Myometrial cell (primary cell): ENCODE data around the gene GBA2. TPM values are rescaled to one million over a fixed set of nuclear protein-coding genes. Genes with fewer than 3 reads are reported as not detected.

ENCODE experiments used
- total RNA-seq: library from RNA; depleted of rRNA; stranded (reverse); fragments of >200 nt; gene quantifications from 2 replicates; pipeline ENCODE4 v1.2.3, GENCODE V29; 2015

Gene GBA2
- total RNA-seq = 15.0 and 18.4 TPM in 2 replicates

DNA sequence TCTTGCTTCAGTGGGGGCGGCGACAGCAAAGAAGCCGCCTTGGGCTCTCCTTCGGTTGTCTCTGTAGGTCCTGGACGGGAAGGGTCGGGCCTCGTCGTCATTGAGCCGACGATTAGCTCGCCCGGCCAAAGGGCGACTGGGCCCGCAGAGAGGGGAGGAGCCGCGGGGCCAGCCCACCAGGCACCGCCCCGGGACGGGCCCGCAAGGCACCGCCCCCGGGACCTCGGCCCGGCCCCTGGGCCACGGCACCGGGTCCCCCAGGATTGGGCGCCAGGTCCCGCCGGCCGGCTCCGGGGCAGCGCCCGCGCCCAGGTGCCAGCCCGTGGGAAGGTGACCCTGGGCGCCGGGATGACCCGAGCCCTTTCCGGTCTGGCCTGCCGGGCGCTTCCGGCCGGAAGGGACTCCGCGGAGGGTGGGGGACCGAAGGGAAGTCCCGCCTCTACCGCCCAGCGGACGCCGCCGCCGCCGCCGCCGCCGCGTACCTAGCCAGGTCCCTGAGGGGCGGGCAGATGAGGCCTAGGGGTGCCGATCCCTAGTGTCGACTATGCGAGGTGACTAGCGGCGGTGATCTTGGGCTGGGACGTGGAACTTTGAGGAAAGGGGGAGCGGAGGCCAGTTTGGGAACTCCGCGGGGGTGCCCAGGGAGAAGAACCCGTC lies at the start of gene GBA2, which contains the start of gene RGP1:
TSS of gene GBA2 (minus strand) at position 371 of the 657 bp plus-strand sequence. CDS start 524 bp downstream, outside the sequence.
TSS of gene RGP1 (plus strand) at position 430 of the 657 bp plus-strand sequence. CDS start 469 bp downstream, outside the sequence.

DNA sequence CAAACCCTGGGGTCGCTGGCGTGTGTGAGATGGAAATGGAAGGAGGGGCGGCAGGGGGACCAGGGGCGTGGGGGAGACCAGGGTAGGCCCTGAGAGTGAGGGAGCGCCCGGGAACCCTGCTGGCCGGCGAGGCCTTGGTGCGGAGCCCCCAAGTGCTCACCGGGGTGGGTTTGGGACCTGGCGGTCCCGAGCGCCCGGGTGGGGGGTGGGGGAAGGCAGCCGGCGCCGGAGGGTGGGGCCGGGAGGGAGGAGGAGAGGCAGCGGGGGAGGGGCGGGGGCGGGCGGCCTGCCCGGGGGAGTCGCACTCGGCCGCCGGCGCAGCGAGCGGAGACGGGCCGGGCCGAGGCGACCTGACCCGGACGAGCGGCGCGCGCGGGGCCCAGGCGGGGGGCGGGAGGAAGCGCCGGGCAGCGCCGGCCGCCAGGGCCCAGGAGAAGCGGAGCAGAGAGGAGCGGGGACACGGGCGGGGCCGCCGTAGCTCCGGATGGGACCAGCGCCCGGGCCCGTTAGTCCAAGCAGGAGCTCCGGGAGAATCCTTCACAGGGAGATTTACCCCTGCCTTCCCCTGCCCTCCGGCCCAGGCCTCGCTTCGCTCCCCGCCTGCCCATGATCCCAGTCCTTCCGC lies 42.4 kb upstream of the GBA2 start, which contains the start of gene NPR2:
TSS of gene NPR2 (plus strand) at position 295 of the 625 bp plus-strand sequence. CDS start 818 bp downstream, outside the sequence.

DNA sequence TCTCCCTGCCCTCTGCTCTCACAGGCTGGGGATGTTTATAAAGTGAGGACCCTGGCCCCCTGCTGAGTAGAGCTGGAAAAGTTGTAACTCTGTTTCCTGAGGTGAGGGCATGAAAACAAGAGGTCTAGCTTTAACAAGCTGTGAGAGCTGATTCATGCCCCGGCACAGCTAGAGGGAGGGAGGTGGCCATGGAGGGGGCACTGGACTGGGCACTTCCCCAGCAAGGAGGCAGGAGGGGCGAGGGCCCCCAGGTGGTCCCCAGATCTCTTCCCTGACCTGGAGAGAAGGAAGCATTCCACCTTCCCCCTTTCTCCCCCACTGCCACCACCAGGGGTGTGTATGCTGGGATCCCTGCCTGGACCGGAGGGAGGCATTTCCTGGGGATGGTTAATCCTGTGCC lies 5.2 kb upstream of the GBA2 start, which contains the start of gene MSMP:
TSS of gene MSMP (minus strand) at position 13 of the 400 bp plus-strand sequence. CDS start 147 bp downstream, outside the sequence.

DNA sequence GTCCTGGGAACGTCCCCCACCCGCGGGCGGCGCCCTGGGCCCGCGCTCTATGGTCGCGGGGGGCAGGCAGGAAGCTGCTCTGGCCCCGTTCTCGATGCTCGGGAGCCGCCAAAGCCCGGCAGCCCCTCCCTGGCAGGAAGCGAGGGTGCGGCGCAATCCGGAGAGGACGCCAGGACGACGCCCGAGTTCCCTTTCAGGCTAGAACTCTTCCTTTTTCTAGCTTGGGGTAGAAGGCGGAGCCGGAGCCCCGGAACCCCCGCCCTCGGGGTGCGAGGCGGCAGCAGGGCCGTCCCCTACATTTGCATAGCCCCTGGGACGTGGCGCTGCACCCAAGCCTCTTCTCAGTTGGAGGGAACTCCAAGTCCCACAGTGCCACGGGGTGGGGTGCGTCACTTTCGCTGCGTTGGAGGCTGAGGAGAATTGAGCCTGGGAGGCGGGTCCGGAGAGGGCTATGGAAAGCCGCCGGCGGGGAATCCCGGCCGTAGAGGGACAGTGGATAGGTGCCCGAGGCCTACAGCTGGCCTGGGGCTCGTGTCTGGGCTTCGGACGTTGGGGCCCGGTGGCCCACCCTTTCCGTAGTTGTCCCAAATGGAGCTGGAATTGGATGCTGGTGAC lies 16.7 kb downstream of the GBA2 start, which contains the start of the genes CREB3 and TLN1:
TSS of gene CREB3 (plus strand) at position 482 of the 615 bp plus-strand sequence. CDS start at position 589, 107 bp downstream.
TSS of gene TLN1 (minus strand) at position 11 of the 615 bp plus-strand sequence. CDS start 6,501 bp downstream, outside the sequence.

DNA sequence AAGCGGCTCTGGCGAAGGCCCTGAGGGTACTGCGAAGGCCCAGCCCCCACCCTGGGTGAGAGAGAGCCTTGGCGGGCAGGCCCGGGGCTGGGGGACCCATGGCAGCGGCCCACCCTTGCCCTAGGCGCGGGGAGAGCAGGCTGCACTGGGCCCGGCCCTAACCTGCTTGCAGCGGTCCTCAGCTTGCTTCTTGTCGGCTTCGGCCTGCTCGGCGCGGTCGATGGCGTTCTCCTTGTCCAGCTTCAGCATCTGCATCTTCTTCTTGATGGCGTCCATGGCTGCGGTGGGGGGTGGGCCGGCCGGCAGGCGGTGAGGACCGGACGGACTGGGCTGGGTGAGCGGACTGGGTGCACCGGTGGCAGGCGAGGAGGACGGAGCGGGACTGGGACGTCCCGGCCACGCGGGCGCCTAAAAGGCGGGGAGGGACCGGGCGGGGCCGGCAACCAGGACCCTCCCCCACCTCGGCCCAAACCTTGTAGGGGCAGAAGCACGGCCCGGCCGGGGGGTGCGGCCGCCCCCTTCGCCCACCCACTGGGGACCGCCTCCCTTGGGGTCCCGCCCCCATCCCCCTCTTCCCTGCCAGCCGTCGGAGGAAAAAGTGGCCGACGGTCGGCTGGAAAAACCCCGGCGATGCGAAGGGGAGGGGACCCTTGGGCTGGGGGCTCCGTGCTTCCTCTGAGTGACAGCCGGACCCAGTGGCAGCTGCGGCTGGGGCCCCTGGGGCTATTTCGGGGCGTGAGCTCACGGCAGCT lies 59.3 kb downstream of the GBA2 start, which contains the start of gene TPM2:
TSS of gene TPM2 (minus strand) at position 384 of the 752 bp plus-strand sequence. CDS start at position 276, 108 bp downstream.

Other genes starting within 250 kb of the GBA2 start
- 14.4 and 18.6 TPM in 2 replicates for gene TESK1, start 144.0 kb downstream of the GBA2 start, total RNA-seq
- gene CD72, start 130.8 kb downstream of the GBA2 start, total RNA-seq = 0.35 and 1.2 TPM in 2 replicates
- gene SIT1, start 98.3 kb downstream of the GBA2 start, total RNA-seq = not detected in 2 replicates
- gene RMRP, start 91.2 kb downstream of the GBA2 start, total RNA-seq = 1,659 and 5,862 TPM in 2 replicates
- 14.0 and 27.1 TPM in 2 replicates for gene CCDC107, start 90.9 kb downstream of the GBA2 start, total RNA-seq
- 4.1 and 8.4 TPM in 2 replicates for gene ARHGEF39, start 84.0 kb downstream of the GBA2 start, total RNA-seq
- gene CA9, start 75.3 kb downstream of the GBA2 start, total RNA-seq = 1.1 TPM in 1 of 2 replicates, not detected in the other
- gene TPM2, start 59.3 kb downstream of the GBA2 start, total RNA-seq = 1,252 and 1,303 TPM in 2 replicates
- gene TLN1, start 17.0 kb downstream of the GBA2 start, total RNA-seq = 473 and 541 TPM in 2 replicates
- 118 and 127 TPM in 2 replicates for gene CREB3, start 16.6 kb downstream of the GBA2 start, total RNA-seq
- gene RGP1, start 59 bp upstream of the GBA2 start, total RNA-seq = 13.1 and 15.9 TPM in 2 replicates
- gene MSMP, start 5.0 kb upstream of the GBA2 start, total RNA-seq = not detected in 2 replicates
- gene NPR2, start 42.4 kb upstream of the GBA2 start, total RNA-seq = 27.3 and 28.8 TPM in 2 replicates
- 0.53 and 1.2 TPM in 2 replicates for gene SPAG8, start 63.0 kb upstream of the GBA2 start, total RNA-seq
- gene HINT2, start 65.8 kb upstream of the GBA2 start, total RNA-seq = 34.6 and 34.7 TPM in 2 replicates
- gene FAM221B, start 79.5 kb upstream of the GBA2 start, total RNA-seq = not detected in 2 replicates
- 3.2 and 5.7 TPM in 2 replicates for gene TMEM8B, start 80.0 kb upstream of the GBA2 start, total RNA-seq
- gene OR13J1, start 121.2 kb upstream of the GBA2 start, total RNA-seq = not detected in 2 replicates
- 0.18 and 0.86 TPM in 2 replicates for gene HRCT1, start 157.0 kb upstream of the GBA2 start, total RNA-seq
- gene SPAAR, start 160.3 kb upstream of the GBA2 start, total RNA-seq = 0.18 TPM in 1 of 2 replicates, not detected in the other
- not detected in 2 replicates for gene OR2S2, start 208.9 kb upstream of the GBA2 start, total RNA-seq